Activated T-helper 1 cell treated with Interleukin-2 at 50 U/mL for 16 hours (primary cell): Measurements from ENCODE around the gene PTN.
"Not testable (repeated sequence)": the region's sequence is repeated elsewhere in the genome, so short reads cannot be mapped to it uniquely, and the experiment has no call there.

ENCODE experiments used
- DNase-seq: peaks from one replicate; pipeline ENCODE4 v3.0.0-alpha.2; 2020; ENCODE audit warnings: low read depth

The PTN gene

GRCh38 chr7:137324796-137325696 is 18.5 kb downstream of the PTN start:
- no peak for DNase-seq

DNA sequence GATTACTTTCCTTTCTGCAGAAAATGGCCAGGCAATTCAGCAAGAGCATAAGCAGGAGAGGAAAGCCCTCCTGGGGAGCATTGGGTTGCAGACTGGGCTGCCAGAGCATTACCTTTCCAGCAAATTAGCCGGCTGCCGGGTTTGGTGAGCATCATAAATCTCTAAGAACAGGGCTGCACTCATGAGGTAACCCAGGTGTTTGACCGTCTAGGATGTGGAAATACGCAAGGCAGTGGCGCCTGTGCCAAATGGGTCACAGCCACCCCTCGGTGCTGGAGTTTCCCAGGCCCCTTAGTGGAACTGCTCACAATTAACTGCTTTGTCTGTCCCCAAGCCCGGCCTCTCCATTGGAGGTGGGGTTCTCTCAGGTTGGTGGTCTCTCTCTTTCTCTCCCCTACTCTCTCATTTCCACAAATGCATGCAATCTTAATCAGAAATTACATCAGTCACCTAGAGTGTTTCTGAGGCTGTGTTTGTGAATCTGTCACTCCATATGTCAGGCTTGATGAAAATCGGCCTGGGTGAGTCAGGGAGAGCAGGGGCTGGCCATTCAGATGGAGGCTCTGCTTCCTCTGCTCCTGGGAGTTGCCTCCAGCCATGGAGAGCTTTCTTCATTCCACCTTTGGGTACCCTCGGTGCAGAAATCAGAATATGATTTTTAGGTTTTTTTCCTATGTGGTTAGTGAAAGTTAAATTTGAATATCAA is 26.7 kb downstream of the PTN start:
- no peak for DNase-seq

DNA sequence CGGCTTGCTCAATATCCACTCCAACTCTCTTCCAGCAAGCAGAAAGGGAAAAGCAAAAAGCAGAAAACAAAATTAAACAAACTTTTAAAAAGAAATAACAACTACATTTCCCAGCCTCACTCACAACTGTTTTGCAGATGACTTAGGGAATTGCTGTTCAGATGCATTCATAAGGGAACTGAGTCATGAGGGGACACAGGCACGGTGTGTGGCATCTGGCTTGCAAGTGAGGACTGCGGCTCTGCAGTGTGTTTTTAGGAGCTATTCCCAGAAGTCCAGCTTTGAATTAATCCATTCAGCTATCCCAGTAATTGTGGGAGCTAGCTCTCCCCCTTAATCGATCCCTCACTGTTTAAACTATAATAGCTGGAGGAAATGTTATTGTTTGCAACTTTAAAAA is 30.3 kb downstream of the PTN start:
- no peak for DNase-seq

DNA sequence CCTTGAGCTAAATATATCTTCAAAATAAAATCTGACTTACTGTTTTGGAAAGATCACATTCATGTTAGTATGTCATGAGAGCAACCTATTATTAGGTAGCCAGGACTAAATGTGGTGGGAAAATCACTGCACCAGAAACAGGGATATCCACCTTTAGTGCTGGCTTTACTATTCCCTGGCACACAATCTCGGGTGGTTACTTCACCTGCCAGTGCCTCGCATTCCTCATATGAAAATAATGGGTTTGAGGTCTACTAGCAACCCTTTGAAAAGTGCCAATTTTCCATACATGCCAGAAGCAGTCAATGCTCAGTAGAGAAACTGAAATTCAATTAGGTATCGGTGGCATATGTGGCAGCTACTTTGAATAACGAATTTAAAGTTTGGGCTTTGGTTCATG is 36.8 kb downstream of the PTN start:
- DNase-seq: no peak

DNA sequence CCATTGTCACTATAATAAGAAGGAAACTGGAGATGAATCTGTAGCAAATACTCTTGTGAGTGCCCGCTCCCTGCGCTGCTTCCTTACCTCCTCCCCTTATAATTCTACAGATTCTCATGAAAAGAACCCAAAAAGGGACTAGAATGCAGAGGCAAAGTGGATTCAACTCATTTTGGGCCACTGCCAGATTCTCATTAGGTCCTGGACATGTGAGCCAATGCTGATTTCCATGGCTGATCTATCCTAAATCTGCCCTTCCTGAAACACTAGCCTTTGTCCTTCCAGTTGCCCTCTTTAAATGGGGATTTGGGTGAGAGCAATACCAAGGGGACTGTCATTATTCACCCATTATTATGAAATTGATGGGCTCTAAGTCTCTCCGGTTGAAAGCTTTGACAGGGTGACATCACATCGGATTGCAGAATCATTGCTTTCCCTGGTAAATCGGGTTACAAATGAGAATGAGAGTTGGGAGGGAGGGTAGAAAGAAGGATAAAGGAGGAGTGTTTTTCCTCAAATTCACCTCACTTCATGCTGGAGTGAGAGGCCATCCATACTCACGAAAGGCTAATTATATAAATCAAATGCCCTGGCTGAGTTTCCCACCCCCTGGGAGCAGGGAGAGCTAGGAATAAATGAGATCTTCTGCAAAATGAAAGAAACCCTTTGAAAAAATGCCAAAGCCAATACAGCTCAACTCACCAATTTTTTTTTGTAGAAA is 37.5 kb downstream of the PTN start:
- no peak for DNase-seq

GRCh38 chr7:137304624-137305235 is 38.8 kb downstream of the PTN start:
- no peak for DNase-seq

GRCh38 chr7:137304165-137304564 is 39.4 kb downstream of the PTN start:
- no peak for DNase-seq

DNA sequence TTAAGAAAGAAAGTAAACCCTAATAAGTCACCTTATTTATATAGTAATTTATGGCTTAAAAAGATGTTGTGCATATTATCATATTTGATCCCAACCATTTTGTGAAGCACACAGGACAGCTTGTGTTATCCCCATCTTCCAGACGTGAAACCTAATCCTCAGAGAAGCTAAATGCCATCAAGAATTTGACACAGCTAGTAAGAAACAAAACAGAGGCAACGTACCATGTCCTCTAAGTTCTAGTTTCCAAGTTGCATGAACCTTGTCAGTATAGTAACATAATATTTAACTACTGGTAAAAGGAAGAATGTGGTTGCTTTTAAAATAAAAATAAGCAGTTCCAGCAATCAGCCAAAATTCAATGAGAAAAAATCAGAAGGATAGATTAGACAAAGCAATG is 41.5 kb downstream of the PTN start:
- no peak for DNase-seq

- no peak for DNase-seq
These were observed 45.1 kb downstream of the PTN start for GRCh38 chr7:137298464-137298794.

- DNase-seq: no peak
These were observed 45.7 kb downstream of the PTN start for GRCh38 chr7:137297551-137298463.

- DNase-seq: no peak
These were observed 47.0 kb downstream of the PTN start for GRCh38 chr7:137296576-137296975.

DNA sequence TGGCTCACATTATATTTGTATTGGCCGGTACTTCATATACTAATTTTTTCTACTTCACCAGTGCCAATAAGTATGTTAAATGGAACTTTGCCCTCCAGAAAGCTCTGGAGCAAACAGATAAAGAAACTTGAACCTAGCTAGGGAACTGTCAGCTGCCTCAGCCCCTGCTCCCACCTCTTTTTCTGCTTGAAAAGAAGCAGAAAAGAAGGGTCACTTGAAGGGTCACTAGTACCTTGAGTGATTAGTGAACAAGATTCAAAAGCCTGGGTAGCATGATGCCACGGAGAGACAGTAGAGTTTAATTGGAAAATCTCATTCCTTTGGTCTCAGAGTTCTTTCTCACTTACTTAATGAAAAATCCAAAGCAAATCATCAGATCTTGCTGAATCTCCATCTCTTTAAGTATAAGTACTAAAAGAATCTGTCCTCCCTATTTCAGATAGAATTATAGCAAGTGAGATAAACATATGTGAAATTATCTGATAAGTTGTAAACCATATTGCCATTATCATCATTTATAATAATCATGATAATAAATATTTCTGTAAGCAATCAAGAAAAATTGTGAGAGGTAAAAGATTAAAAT is 47.7 kb downstream of the PTN start:
- no peak for DNase-seq

GRCh38 chr7:137289101-137289500 is 54.4 kb downstream of the PTN start:
- DNase-seq: no peak

- DNase-seq: no peak
These were observed 55.8 kb downstream of the PTN start for GRCh38 chr7:137287651-137288258.

- no peak for DNase-seq
These were observed 60.4 kb downstream of the PTN start for GRCh38 chr7:137283153-137283552.

- DNase-seq: no peak
These were observed 61.5 kb downstream of the PTN start for GRCh38 chr7:137282043-137282442.

DNA sequence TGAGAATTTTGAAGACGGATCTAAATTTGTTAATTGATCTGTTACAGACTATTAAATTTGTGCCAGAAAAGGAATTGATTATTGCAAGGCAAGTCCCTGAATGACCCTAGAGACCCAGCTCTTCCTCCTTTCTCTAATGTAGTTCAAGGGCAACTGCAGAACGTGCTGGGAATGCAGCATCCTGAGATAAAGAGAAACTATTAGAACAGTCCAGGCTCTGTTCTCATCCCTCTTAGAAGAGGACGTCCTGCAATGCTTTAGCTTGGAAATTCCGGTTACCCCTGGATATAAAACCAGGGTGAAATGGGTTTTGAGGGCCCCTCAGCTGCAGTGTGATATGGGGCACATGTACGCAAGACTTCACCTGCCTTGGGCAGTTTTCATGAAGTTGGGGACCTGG is 67.3 kb downstream of the PTN start:
- DNase-seq: no peak

DNA sequence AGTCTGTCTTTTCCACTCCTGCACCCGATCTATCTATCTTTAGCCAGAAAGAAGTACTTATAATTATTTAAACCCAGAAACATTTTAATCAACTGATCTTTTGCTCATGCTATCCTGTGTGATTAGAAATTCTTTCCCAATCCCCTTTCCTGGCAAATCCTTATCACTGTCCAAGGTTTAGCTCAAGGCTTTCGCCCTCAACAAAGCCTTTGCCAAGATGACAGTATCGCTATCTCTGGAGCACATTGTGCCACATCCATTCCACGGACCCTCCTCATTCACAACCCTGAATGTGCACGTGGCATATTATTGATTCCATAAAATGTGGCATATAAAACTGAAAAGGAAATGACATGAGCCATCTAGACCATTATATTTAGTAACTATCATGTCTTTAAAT is 71.3 kb downstream of the PTN start:
- DNase-seq: no peak

DNA sequence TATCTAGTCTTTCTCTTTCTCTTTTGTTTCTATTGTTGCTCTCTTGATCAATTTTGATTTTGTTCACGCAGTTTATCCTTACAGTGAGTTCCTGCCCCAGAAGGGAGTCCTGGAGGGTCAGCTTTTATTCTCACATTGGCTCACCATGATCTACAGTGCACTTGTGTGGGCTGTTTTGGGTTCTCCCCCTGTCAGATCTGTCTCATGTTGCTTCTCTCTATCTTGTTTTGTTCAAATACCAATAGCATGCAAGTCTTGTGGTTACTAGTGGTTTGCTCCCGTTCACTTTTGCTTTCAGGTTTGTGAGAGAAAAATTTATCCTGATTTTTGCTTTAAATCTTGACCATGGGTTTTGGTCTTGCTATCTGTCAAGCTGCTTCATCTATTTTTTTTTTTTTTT is 74.3 kb downstream of the PTN start:
- no peak for DNase-seq

GRCh38 chr7:137268001-137268865 is 75.3 kb downstream of the PTN start:
- not testable (repeated sequence) for DNase-seq
